Non-pigmented ciliary epithelial cell (primary cell): ENCODE data around the gene ERI3.

Experiments used
- DNase-seq: peaks from one replicate; pipeline ENCODE4 v3.0.0-alpha.2; 2010; ENCODE audit warnings: low read depth

Gene ERI3

GRCh38 chr1:44262414-44262813, 92.6 kb downstream of the ERI3 start:
- DNase-seq: no peak

- no peak for DNase-seq
Observed at GRCh38 chr1:44261962-44262361, 93.1 kb downstream of the ERI3 start.

GRCh38 chr1:44261171-44261817, 93.8 kb downstream of the ERI3 start:
- no peak for DNase-seq

- DNase-seq: no peak
Observed at GRCh38 chr1:44260792-44261170, 94.3 kb downstream of the ERI3 start.

- DNase-seq: no peak
Observed at GRCh38 chr1:44259090-44259489, 96.0 kb downstream of the ERI3 start.

GRCh38 chr1:44256762-44257554, 98.1 kb downstream of the ERI3 start:
- no peak for DNase-seq

GRCh38 chr1:44254392-44254910, 100.6 kb downstream of the ERI3 start:
- no peak for DNase-seq

- DNase-seq: no peak
Observed at GRCh38 chr1:44251989-44252671, 102.9 kb downstream of the ERI3 start.

- no peak for DNase-seq
Observed at GRCh38 chr1:44251486-44251885, 103.6 kb downstream of the ERI3 start.

GRCh38 chr1:44250068-44250781, 104.8 kb downstream of the ERI3 start:
- DNase-seq: no peak

- DNase-seq: no peak
Observed at GRCh38 chr1:44249543-44249942, 105.5 kb downstream of the ERI3 start.

GRCh38 chr1:44246806-44247205, 108.3 kb downstream of the ERI3 start:
- DNase-seq: no peak

- DNase-seq: no peak
Observed at GRCh38 chr1:44244986-44245385, 110.1 kb downstream of the ERI3 start.

GRCh38 chr1:44243782-44244495, 111.1 kb downstream of the ERI3 start:
- no peak for DNase-seq

- no peak for DNase-seq
Observed at GRCh38 chr1:44242746-44243145, 112.3 kb downstream of the ERI3 start.

- DNase-seq: no peak
Observed at GRCh38 chr1:44240802-44241671, 114.0 kb downstream of the ERI3 start.

GRCh38 chr1:44239961-44240371, 115.1 kb downstream of the ERI3 start:
- no peak for DNase-seq

- DNase-seq: no peak
Observed at GRCh38 chr1:44239331-44239960, 115.6 kb downstream of the ERI3 start.

GRCh38 chr1:44238660-44239059, 116.4 kb downstream of the ERI3 start:
- DNase-seq: no peak
